Measurements from ENCODE around the gene RCAN3. TPM values are rescaled to one million over a fixed set of nuclear protein-coding genes. Genes with fewer than 3 reads are reported as not detected.

RCAN3 gene
- total RNA-seq, 4 donors from 2014 or later: 5.4 to 15.7 (median 9.3) TPM

GRCh38 chr1:24468685-24469316 lies 33.8 kb upstream of the RCAN3 start:
- Histone ChIP-seq H3K9me3 (no peaks in the 10 kb centered on the region), H3K4me3 (no peak overlapping the region), H3K4me1 (no peaks in the 10 kb centered on the region), H3K27ac (no peak overlapping the region), H3K36me3 (peaks cover 0 to 28% (median 0%) of the 10 kb centered on the region in 3 donors), H3K27me3 (no peaks in the 10 kb centered on the region)
- TF ChIP-seq POLR2A (IDR thresholded peaks at IDR 0.05): no peak
- TF ChIP-seq, protein P1, sequence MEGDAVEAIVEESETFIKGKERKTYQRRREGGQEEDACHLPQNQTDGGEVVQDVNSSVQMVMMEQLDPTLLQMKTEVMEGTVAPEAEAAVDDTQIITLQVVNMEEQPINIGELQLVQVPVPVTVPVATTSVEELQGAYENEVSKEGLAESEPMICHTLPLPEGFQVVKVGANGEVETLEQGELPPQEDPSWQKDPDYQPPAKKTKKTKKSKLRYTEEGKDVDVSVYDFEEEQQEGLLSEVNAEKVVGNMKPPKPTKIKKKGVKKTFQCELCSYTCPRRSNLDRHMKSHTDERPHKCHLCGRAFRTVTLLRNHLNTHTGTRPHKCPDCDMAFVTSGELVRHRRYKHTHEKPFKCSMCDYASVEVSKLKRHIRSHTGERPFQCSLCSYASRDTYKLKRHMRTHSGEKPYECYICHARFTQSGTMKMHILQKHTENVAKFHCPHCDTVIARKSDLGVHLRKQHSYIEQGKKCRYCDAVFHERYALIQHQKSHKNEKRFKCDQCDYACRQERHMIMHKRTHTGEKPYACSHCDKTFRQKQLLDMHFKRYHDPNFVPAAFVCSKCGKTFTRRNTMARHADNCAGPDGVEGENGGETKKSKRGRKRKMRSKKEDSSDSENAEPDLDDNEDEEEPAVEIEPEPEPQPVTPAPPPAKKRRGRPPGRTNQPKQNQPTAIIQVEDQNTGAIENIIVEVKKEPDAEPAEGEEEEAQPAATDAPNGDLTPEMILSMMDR (IDR thresholded peaks at IDR 0.05): no peak
- no peak for DNase-seq

DNA sequence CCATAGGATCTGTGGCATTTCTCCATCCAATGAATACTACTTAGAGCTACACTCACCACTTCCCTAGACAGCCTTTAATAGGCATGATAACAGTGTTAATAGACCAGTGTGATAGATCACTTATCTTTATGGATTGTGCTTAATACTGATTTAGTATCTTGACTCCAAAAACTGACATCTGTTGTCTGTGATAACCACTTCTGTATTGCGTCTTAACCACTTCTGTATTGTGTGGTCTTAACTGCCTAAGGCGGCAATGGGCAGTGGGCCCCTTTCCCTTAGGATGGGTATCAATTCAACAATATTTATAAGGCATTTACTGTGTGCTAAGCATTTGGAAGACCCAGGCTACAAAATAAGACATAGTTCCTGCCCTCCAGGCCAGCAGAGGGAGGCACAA lies 32.0 kb upstream of the RCAN3 start:
- TF ChIP-seq, protein P1 (IDR thresholded peaks at IDR 0.05): no peak
- TF ChIP-seq POLR2A (IDR thresholded peaks at IDR 0.05): no peak
- no peak for DNase-seq
- H3K9me3 ChIP-seq: no peaks in the 10 kb centered on the region
- H3K36me3 ChIP-seq: peaks cover 0 to 10% (median 0%) of the 10 kb centered on the region in 3 donors
- H3K27me3 ChIP-seq: no peaks in the 10 kb centered on the region
- no peaks in the 10 kb centered on the region for H3K4me1 ChIP-seq
- H3K27ac ChIP-seq: no peak overlapping the region
- no peak overlapping the region for H3K4me3 ChIP-seq

DNA sequence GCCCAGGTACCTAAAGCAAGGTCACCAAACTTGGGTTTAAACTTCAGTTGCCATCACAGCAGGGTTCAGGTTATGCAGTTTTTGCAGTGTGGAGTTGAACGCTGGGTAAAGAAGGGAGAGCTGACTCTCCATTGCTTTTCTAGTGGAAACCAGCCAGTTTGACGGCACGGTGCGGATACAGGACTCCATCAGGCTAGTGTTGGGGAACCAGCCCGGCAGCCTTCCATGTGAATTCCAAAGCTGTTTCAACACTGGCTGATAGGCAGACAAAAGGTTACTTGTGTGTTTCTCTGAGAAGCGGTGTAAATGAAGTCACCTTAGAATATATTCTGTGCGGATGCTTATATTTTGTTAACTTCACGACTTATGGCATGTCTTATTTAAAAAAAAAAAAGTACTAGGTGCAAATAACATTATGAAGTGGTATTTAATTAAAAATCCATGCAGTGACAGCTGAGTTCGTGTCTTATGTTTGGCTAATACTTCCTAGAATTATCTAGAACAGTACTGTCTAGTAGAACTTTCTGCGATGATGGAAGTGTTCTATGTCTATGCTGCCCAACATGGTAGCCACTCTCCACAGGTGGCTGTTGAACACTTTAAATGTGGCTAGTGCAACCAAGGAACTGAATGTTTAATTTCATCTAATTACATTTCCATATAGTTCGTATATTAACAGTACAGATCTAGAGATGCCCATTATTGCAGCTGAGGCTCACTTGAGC lies 29.9 kb upstream of the RCAN3 start:
- Histone ChIP-seq H3K36me3 (peaks cover 0 to 4% (median 0%) of the 10 kb centered on the region in 3 donors), H3K9me3 (no peaks in the 10 kb centered on the region), H3K27ac (no peak overlapping the region), H3K27me3 (no peaks in the 10 kb centered on the region), H3K4me3 (no peak overlapping the region), H3K4me1 (no peaks in the 10 kb centered on the region)
- no peak for TF ChIP-seq POLR2A (IDR thresholded peaks at IDR 0.05)
- TF ChIP-seq, protein P1 (IDR thresholded peaks at IDR 0.05): no peak
- no peak for DNase-seq

DNA sequence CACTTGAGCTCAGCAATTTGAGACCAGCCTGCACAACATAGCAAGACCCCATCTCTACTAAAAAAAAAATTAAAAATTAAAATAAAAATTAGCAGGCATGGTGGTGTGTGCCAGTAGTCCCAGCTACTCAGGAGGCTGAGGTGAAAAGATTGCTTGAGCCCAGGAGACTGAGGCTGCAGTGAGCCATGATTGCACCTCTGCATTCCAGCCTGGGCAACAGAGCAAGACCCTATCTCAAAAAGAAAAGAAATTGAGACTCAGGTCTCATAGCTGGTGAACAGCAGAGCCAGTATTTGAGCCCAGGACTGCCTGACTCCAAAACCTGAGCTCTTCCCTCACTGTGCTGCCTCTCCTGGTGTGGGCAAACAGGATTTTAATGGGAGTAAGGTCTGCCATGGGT lies 28.4 kb upstream of the RCAN3 start:
- H3K9me3 ChIP-seq: no peaks in the 10 kb centered on the region
- H3K27me3 ChIP-seq: no peaks in the 10 kb centered on the region
- TF ChIP-seq, protein P1 (IDR thresholded peaks at IDR 0.05): no peak
- no peak for TF ChIP-seq POLR2A (IDR thresholded peaks at IDR 0.05)
- DNase-seq: no peak
- no peaks in the 10 kb centered on the region for H3K36me3 ChIP-seq
- H3K4me1 ChIP-seq: no peaks in the 10 kb centered on the region
- H3K27ac ChIP-seq: no peak overlapping the region
- H3K4me3 ChIP-seq: no peak overlapping the region

DNA sequence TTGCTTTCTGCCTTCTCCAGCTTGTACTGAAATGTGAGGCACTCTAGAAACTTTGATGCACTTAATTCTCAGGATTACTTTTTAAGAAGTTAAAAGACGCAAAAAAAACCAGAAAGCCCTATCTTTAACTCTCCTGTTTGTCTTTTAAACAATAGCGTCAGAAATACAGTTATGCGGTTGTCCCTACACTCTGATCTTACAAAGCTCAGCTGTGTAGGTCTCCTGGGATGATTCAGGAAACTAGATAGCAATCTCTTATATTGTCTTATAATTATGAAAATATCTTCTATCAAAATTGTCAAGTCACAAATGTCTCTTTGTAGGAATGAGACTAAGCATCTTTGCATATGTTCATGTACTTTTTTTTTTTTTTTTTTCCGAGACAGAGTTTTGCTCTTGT lies 26.9 kb upstream of the RCAN3 start:
- H3K36me3 ChIP-seq: no peaks in the 10 kb centered on the region
- no peak for TF ChIP-seq POLR2A (IDR thresholded peaks at IDR 0.05)
- TF ChIP-seq, protein P1 (IDR thresholded peaks at IDR 0.05): no peak

More for the DNA sequence above, 26.9 kb upstream of the RCAN3 start:
- no peak overlapping the region for H3K27ac ChIP-seq
- no peaks in the 10 kb centered on the region for H3K9me3 ChIP-seq
- no peak overlapping the region for H3K4me3 ChIP-seq
- peaks cover 0 to under 1% (median 0%) of the 10 kb centered on the region in 4 donors for H3K4me1 ChIP-seq
- DNase-seq: no peak
- no peaks in the 10 kb centered on the region for H3K27me3 ChIP-seq

Measured in Peyer's patch (tissue), 4 donors.